ENCODE measurements around the gene TOP1. TPM values are rescaled to one million over a fixed set of nuclear protein-coding genes. Genes with fewer than 3 reads are reported as not detected.

The TOP1 gene
- total RNA-seq, 1 experiment from 2014 or later: 129 TPM

- Mint-ChIP-seq H3K4me3 (ENCODE audit: low read depth, unreplicated experiment) (no peak overlapping the region), H3K27ac (ENCODE audit: unreplicated experiment) (no peak overlapping the region), H3K36me3 (ENCODE audit: insufficient read depth, unreplicated experiment) (peaks cover 28% of the 10 kb centered on the region), H3K4me1 (ENCODE audit: low read depth, unreplicated experiment) (no peaks in the 10 kb centered on the region), H3K9me3 (ENCODE audit: low read depth, unreplicated experiment) (no peaks in the 10 kb centered on the region), H3K27me3 (ENCODE audit: unreplicated experiment) (no peaks in the 10 kb centered on the region)
- CTCF ChIA-PET: no interaction called here
- no peak for DNase-seq
- intact Hi-C loops (cut with micrococcal nuclease; ENCODE audit: unreplicated experiment): no loop called here
- TF ChIP-seq, protein P1, sequence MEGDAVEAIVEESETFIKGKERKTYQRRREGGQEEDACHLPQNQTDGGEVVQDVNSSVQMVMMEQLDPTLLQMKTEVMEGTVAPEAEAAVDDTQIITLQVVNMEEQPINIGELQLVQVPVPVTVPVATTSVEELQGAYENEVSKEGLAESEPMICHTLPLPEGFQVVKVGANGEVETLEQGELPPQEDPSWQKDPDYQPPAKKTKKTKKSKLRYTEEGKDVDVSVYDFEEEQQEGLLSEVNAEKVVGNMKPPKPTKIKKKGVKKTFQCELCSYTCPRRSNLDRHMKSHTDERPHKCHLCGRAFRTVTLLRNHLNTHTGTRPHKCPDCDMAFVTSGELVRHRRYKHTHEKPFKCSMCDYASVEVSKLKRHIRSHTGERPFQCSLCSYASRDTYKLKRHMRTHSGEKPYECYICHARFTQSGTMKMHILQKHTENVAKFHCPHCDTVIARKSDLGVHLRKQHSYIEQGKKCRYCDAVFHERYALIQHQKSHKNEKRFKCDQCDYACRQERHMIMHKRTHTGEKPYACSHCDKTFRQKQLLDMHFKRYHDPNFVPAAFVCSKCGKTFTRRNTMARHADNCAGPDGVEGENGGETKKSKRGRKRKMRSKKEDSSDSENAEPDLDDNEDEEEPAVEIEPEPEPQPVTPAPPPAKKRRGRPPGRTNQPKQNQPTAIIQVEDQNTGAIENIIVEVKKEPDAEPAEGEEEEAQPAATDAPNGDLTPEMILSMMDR (IDR thresholded peaks at IDR 0.05; ENCODE audit: unreplicated experiment): no peak
- no TSS peak for BruUV-seq (replicated peaks)
Measured at GRCh38 chr20:41168281-41169161, 139.9 kb downstream of the TOP1 start.

DNA sequence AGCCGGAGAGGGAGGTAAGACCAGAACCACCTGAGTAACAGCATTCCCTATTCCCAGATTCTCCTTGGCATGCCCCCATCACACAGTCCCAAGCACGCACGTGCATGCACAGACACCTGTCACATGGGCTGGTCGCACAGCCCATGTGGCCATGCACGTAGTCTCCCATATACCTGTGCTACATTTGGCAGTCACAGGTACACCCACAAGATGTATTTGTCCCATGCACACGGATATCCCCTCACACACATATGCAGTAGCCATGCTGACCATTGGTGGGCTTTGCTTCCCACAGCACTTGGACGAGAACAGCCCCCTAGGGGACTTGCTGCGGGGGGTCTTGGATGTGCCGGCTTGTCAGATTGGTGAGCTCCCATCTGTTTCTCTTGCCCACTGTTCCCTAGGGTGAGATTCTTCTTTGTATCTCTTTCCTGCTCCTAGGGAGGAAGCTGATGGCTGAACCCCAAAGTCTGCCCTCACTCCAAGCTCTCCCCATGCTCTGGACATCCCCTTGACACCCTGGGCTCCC, 140.6 kb downstream of the TOP1 start:
- CTCF ChIA-PET: interaction anchor here (1.3 to 1.9 kb wide), 2 partner anchors 20 to 34 kb away, joined by 3 to 5 read pairs; no protein-coding TSS in a partner anchor

DNA sequence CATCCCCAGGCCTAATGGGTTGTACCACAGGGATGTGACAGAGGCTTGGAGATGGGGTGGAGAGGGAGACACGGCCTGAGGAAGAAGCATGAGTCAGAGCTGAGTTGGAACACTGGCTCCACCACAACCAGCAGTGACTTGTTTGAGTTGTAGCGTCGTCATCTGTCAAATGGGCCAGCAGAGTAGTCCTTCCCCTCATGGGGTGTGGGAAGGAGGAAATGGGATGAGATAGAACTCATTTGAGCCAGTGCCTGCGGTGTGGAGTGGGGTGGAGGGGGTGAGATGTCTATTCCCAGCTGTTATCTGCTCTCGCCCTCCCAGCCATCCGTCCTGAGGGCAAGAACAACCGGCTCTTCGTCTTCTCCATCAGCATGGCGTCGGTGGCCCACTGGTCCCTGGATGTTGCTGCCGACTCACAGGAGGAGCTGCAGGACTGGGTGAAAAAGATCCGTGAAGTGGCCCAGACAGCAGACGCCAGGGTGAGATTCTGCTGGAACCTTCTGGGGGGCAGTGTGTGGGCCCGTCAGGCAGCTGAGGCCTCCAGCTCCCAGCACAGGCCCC, 141.2 kb downstream of the TOP1 start:
- TF ChIP-seq, protein P1 (IDR thresholded peaks at IDR 0.05; ENCODE audit: unreplicated experiment): no peak
- Mint-ChIP-seq H3K4me3 (ENCODE audit: low read depth, unreplicated experiment) (no peak overlapping the region), H3K9me3 (ENCODE audit: low read depth, unreplicated experiment) (no peaks in the 10 kb centered on the region), H3K27ac (ENCODE audit: unreplicated experiment) (no peak overlapping the region), H3K27me3 (ENCODE audit: unreplicated experiment) (no peaks in the 10 kb centered on the region), H3K36me3 (ENCODE audit: insufficient read depth, unreplicated experiment) (peaks cover 23% of the 10 kb centered on the region), H3K4me1 (ENCODE audit: low read depth, unreplicated experiment) (no peaks in the 10 kb centered on the region)
- intact Hi-C loops (cut with micrococcal nuclease; ENCODE audit: unreplicated experiment): no loop called here
- DNase-seq: no peak
- no TSS peak for BruUV-seq (replicated peaks)
- CTCF ChIA-PET: interaction anchor here (1.3 to 1.9 kb wide), 4 partner anchors 21 to 171 kb away, joined by 3 to 5 read pairs (median 4); partner anchors contain the start of gene LPIN3

More for the DNA sequence above, 140.6 kb downstream of the TOP1 start:
- intact Hi-C loops (cut with micrococcal nuclease; ENCODE audit: unreplicated experiment): no loop called here
- no peak overlapping the region for H3K4me3 Mint-ChIP-seq (ENCODE audit: low read depth, unreplicated experiment)
- H3K36me3 Mint-ChIP-seq (ENCODE audit: insufficient read depth, unreplicated experiment): peaks cover 28% of the 10 kb centered on the region
- TF ChIP-seq, protein P1 (IDR thresholded peaks at IDR 0.05; ENCODE audit: unreplicated experiment): no peak
- H3K4me1 Mint-ChIP-seq (ENCODE audit: low read depth, unreplicated experiment): no peaks in the 10 kb centered on the region
- no peaks in the 10 kb centered on the region for H3K27me3 Mint-ChIP-seq (ENCODE audit: unreplicated experiment)
- DNase-seq: no peak
- H3K9me3 Mint-ChIP-seq (ENCODE audit: low read depth, unreplicated experiment): no peaks in the 10 kb centered on the region
- no TSS peak for BruUV-seq (replicated peaks)
- H3K27ac Mint-ChIP-seq (ENCODE audit: unreplicated experiment): no peak overlapping the region

DNA sequence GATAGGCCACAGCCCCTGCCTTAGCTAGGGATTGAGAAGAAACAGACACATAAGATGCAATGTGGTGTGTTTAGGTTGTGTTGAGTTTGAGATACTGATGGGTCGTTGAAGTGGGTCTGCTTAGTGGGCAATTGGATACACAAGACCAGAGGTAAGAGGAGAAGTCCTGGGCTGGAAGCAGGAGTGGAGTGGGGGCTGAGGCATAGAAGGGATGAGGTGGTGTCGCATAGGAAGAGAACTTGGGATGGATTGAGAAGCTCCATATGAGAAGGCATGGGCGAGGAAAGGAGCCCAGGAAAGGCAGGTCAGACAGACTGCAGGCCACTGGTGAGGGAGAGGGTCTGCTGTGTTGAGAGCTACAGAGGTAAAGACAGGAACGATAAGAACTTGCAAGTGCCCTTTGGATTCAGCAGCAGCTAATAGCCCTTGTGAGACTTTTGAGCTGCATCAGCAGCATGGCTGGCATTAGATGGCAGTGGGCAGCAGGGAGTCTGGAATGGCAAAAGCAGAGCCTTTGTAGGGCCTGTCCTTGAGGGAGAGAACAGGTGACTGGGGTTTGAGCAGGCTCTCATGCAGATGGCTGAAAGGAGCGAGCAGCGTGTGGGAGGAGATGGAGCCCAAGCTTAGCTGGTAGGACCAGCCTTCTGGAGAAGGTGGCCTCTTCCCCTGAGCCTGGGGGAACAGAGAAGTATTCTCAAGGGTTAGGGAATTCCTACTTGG, 141.9 kb downstream of the TOP1 start:
- TF ChIP-seq, protein P1 (IDR thresholded peaks at IDR 0.05; ENCODE audit: unreplicated experiment): no peak
- Mint-ChIP-seq H3K4me3 (ENCODE audit: low read depth, unreplicated experiment) (no peak overlapping the region), H3K9me3 (ENCODE audit: low read depth, unreplicated experiment) (no peaks in the 10 kb centered on the region), H3K36me3 (ENCODE audit: insufficient read depth, unreplicated experiment) (peaks cover 20% of the 10 kb centered on the region), H3K27me3 (ENCODE audit: unreplicated experiment) (no peaks in the 10 kb centered on the region), H3K4me1 (ENCODE audit: low read depth, unreplicated experiment) (no peaks in the 10 kb centered on the region), H3K27ac (ENCODE audit: unreplicated experiment) (no peak overlapping the region)
- BruUV-seq (replicated peaks): no TSS peak
- CTCF ChIA-PET: interaction anchor here (0.9 to 1.9 kb wide), 5 partner anchors 13 to 170 kb away, joined by 3 to 5 read pairs (median 3); partner anchors contain the start of gene LPIN3
- intact Hi-C loops (cut with micrococcal nuclease; ENCODE audit: unreplicated experiment): no loop called here
- no peak for DNase-seq

Data from Calu3 (cell line).